Raji (cell line): Measurements from ENCODE around the gene TGM1.

Experiments used
- POLR2A ChIP-seq: IDR thresholded peaks from 2 replicates; pipeline ENCODE4 v1.6.1; 2011; ENCODE audit warnings: low read depth, low read length, control low read depth; ENCODE audit not compliant: insufficient read depth

Gene TGM1

GRCh38 chr14:24262821-24263733 is at the start of gene TGM1:
TGM1 (minus strand) TSS chr14:24263177; CDS start chr14:24262352, 825 bp downstream.
- no peak for TF ChIP-seq POLR2A

GRCh38 chr14:24311837-24312615 is 49.0 kb upstream of the TGM1 start:
- TF ChIP-seq POLR2A: no peak

- no peak for TF ChIP-seq POLR2A
Observed at GRCh38 chr14:24310646-24311604, 47.9 kb upstream of the TGM1 start, which contains the start of gene LTB4R. LTB4R (plus strand) TSS chr14:24311502; CDS start chr14:24315652, 4,150 bp downstream.

- no peak for TF ChIP-seq POLR2A
Observed at GRCh38 chr14:24310265-24310645, 47.3 kb upstream of the TGM1 start.

GRCh38 chr14:24309538-24310264 is 46.7 kb upstream of the TGM1 start, which contains the start of gene LTB4R2:
LTB4R2 (plus strand) TSS chr14:24310140; CDS start chr14:24310665, 525 bp downstream.
- TF ChIP-seq POLR2A: no peak

- no peak for TF ChIP-seq POLR2A
Observed at GRCh38 chr14:24308342-24309124, 45.6 kb upstream of the TGM1 start.

GRCh38 chr14:24307575-24308341 is 44.8 kb upstream of the TGM1 start, which contains the start of gene CIDEB:
CIDEB (minus strand) TSS chr14:24307977; CDS start chr14:24307858, 119 bp downstream.
- no peak for TF ChIP-seq POLR2A

GRCh38 chr14:24307156-24307574 is 44.2 kb upstream of the TGM1 start:
- no peak for TF ChIP-seq POLR2A

GRCh38 chr14:24304019-24304387 is 41.0 kb upstream of the TGM1 start:
- TF ChIP-seq POLR2A: no peak

- TF ChIP-seq POLR2A: no peak
Observed at GRCh38 chr14:24300326-24300980, 37.5 kb upstream of the TGM1 start.

GRCh38 chr14:24299255-24300191 is 36.5 kb upstream of the TGM1 start, which contains the start of the genes DHRS1 and NOP9:
DHRS1 (minus strand) TSS chr14:24299780; CDS start chr14:24299106, 674 bp downstream.
NOP9 (plus strand) TSS chr14:24299850; CDS start chr14:24299955, 105 bp downstream.
- TF ChIP-seq POLR2A: peak; percentile 82
